Mammary epithelial cell (primary cell): ENCODE data around the gene EIF2S2.

ENCODE experiments used
- CTCF ChIP-seq, 2 donors: IDR thresholded peaks in 1 of 2; conservative IDR thresholded peaks in 1 of 2; 2 replicates each; pipeline ENCODE4 v1.5.1; 2011 to 2012; ENCODE audit warnings: inconsistent platforms in 2 of 2, low read length in 2 of 2, mild to moderate bottlenecking in 2 of 2, control low read depth in 1 of 2, low read depth in 1 of 2; ENCODE audit not compliant: insufficient read depth in 1 of 2; ENCODE audit errors: extremely low read depth in 1 of 2
- EZH2 ChIP-seq: IDR thresholded peaks from 2 replicates; pipeline ENCODE4 v1.6.1; 2012; ENCODE audit warnings: low read length, inconsistent platforms, borderline replicate concordance

DNA sequence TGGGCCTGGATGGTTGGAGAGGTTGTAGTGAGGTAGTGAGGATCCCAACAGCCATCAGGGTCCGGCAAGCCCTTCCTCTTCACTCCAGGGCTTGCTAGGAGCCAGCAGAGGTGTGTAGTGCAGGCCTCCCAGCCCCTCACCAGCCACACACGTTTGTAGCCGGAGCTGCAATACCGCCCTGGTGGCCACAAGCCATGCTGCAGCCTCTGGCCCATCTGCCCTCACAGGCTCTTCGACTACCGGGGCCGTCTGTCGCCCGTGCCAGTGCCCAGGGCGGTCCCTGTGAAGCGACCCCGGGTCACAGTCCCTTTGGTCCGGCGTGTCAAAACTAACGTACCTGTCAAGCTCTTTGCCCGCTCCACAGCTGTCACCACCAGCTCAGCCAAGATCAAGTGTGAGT, 36.4 kb downstream of the EIF2S2 start:
- TF ChIP-seq CTCF (conservative IDR thresholded peaks at IDR 0.05 in 1 of 2, IDR thresholded peaks at IDR 0.05 in 1 of 2; ENCODE audit: extremely low read depth in 1 of 2, insufficient read depth in 1 of 2, low read depth in 1 of 2, low read length in 2 of 2) (no peak), EZH2 (no peak)
